ENCODE measurements around the gene SMOC1.
"Not testable (repeated sequence)": the region's sequence is repeated elsewhere in the genome, so short reads cannot be mapped to it uniquely, and the experiment has no call there.

Gene SMOC1

GRCh38 chr14:69901113-69901951 lies 22.1 kb downstream of the SMOC1 start:
- DNase-seq, result no peak

- DNase-seq, result not testable (repeated sequence)
Observed at GRCh38 chr14:69903046-69903445, 23.8 kb downstream of the SMOC1 start.

- DNase-seq, result no peak
Observed at GRCh38 chr14:69904246-69904645, 25.0 kb downstream of the SMOC1 start.

GRCh38 chr14:69906201-69906600 lies 27.0 kb downstream of the SMOC1 start:
- no peak for DNase-seq

GRCh38 chr14:69909826-69910550 lies 30.8 kb downstream of the SMOC1 start:
- no peak for DNase-seq

GRCh38 chr14:69910871-69911270 lies 31.7 kb downstream of the SMOC1 start:
- DNase-seq, result no peak

- DNase-seq, result no peak
Observed at GRCh38 chr14:69913686-69914085, 34.5 kb downstream of the SMOC1 start.

GRCh38 chr14:69916396-69916795 lies 37.2 kb downstream of the SMOC1 start:
- no peak for DNase-seq

- no peak for DNase-seq
Observed at GRCh38 chr14:69917287-69917686, 38.1 kb downstream of the SMOC1 start.

- DNase-seq, result no peak
Observed at GRCh38 chr14:69919815-69920214, 40.6 kb downstream of the SMOC1 start.

GRCh38 chr14:69921052-69921451 lies 41.8 kb downstream of the SMOC1 start:
- no peak for DNase-seq

- DNase-seq, result no peak
Observed at GRCh38 chr14:69922198-69922597, 43.0 kb downstream of the SMOC1 start.

GRCh38 chr14:69924201-69924600 lies 45.0 kb downstream of the SMOC1 start:
- no peak for DNase-seq

- no peak for DNase-seq
Observed at GRCh38 chr14:69928111-69928523, 48.9 kb downstream of the SMOC1 start.

GRCh38 chr14:69930780-69931379 lies 51.7 kb downstream of the SMOC1 start:
- no peak for DNase-seq

GRCh38 chr14:69931960-69932359 lies 52.7 kb downstream of the SMOC1 start:
- no peak for DNase-seq

- no peak for DNase-seq
Observed at GRCh38 chr14:69932391-69932790, 53.2 kb downstream of the SMOC1 start.

GRCh38 chr14:69933623-69934275 lies 54.5 kb downstream of the SMOC1 start:
- DNase-seq, result no peak

GRCh38 chr14:69937367-69938081 lies 58.3 kb downstream of the SMOC1 start:
- DNase-seq, result no peak

- no peak for DNase-seq
Observed at GRCh38 chr14:69938751-69939150, 59.5 kb downstream of the SMOC1 start.

- DNase-seq, result no peak
Observed at GRCh38 chr14:69941768-69942742, 62.8 kb downstream of the SMOC1 start.

Data from inflammatory macrophage (primary cell).